ENCODE measurements around the gene NAALADL2.

GRCh38 chr3:175726228-175726627 is 867.1 kb downstream of the NAALADL2 start:
- TF ChIP-seq POLR2A (IDR thresholded peaks at IDR 0.05; ENCODE audit: control extremely low read depth in 1 of 2, low read depth in 2 of 2, low read length in 2 of 2) = no peak
- TF ChIP-seq SIN3A (conservative IDR thresholded peaks at IDR 0.05 in 1 of 2, IDR thresholded peaks at IDR 0.05 in 1 of 2; ENCODE audit: low read depth in 1 of 2, low read length in 2 of 2) = no peak
- TF ChIP-seq CTCF (IDR thresholded peaks at IDR 0.05; ENCODE audit: control extremely low read depth in 1 of 3, insufficient read depth in 1 of 3, low read depth in 1 of 3, low read length in 3 of 3) = no peak
- TF ChIP-seq USF2 (IDR thresholded peaks at IDR 0.05; ENCODE audit: low read length) = no peak
- no peak for TF ChIP-seq HDAC2 (IDR thresholded peaks at IDR 0.05; ENCODE audit: borderline replicate concordance in 1 of 2, low read depth in 2 of 2, low read length in 2 of 2)
- no peak for TF ChIP-seq RAD21 (IDR thresholded peaks at IDR 0.05 in 1 of 2, conservative IDR thresholded peaks at IDR 0.05 in 1 of 2; ENCODE audit: low read depth in 2 of 2, low read length in 2 of 2)
- TF ChIP-seq EZH2 (IDR thresholded peaks at IDR 0.05; ENCODE audit: low read depth, low read length, severe bottlenecking) = no peak
- TF ChIP-seq NRF1 (IDR thresholded peaks at IDR 0.05; ENCODE audit: low read depth, low read length) = no peak
- TF ChIP-seq POU5F1 (IDR thresholded peaks at IDR 0.05; ENCODE audit: low read depth, low read length) = no peak
